ENCODE results near the gene MYO9B. TPM values are rescaled to one million over a fixed set of nuclear protein-coding genes. Genes with fewer than 3 reads are reported as not detected.
"Not testable (repeated sequence)": the region's sequence is repeated elsewhere in the genome, so short reads cannot be mapped to it uniquely, and the experiment has no call there.

Gene MYO9B
- total RNA-seq, 1 experiment from 2014 or later = 62.6 TPM

- no peak for DNase-seq (ENCODE audit: low read depth, low spot score)
- in situ Hi-C loops (cut with HindIII; ENCODE audit: low pct_unique_long_range_greater_than_20kb, low sequenced_read_pairs) = no loop called here
Observed at GRCh38 chr19:17104679-17105078, 29.1 kb downstream of the MYO9B start.

DNA sequence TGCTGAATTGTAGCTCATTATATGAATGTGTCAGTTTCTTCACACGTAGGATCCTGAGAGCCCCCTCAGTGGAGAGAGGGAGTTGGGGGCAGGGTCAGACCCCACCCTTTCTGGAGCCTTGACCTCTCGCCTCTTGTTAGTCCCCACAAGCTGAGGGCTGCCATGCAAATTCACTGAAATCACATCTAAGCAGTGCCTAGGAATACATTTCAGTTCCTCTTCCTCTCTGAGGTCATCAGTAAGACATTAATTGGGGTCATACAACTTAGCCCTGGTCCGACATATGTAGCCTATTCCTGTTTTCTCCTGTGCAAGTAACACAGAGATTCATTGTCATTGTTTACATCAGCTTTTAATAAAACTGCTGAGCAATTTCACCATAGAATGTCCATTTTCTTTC is 30.0 kb downstream of the MYO9B start:
- in situ Hi-C loops (cut with HindIII; ENCODE audit: low pct_unique_long_range_greater_than_20kb, low sequenced_read_pairs) = no loop called here

DNA sequence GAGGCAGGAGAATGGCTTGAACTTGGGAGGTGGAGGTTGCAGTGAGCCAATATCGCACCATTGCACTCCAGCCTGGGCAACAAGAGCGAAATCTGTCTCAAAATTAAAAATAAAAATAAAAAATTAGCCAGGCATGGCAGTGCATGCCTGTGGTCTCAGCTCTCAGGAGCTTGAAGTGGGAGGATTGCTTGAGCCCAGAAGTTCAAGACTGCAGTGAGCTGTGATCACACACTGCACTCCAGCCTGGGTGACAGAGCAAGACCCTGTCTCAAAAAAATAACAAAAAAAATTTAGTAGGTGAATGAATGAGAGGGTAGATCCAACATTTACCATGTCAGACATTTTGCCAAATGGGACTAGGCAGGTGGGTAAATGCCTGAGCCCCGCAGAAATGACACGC is 31.4 kb downstream of the MYO9B start:
- in situ Hi-C loops (cut with HindIII; ENCODE audit: low pct_unique_long_range_greater_than_20kb, low sequenced_read_pairs); DNase-seq (ENCODE audit: low read depth, low spot score): not testable (repeated sequence)

More for the DNA sequence above, 30.0 kb downstream of the MYO9B start:
- DNase-seq (ENCODE audit: low read depth, low spot score) = no peak

DNA sequence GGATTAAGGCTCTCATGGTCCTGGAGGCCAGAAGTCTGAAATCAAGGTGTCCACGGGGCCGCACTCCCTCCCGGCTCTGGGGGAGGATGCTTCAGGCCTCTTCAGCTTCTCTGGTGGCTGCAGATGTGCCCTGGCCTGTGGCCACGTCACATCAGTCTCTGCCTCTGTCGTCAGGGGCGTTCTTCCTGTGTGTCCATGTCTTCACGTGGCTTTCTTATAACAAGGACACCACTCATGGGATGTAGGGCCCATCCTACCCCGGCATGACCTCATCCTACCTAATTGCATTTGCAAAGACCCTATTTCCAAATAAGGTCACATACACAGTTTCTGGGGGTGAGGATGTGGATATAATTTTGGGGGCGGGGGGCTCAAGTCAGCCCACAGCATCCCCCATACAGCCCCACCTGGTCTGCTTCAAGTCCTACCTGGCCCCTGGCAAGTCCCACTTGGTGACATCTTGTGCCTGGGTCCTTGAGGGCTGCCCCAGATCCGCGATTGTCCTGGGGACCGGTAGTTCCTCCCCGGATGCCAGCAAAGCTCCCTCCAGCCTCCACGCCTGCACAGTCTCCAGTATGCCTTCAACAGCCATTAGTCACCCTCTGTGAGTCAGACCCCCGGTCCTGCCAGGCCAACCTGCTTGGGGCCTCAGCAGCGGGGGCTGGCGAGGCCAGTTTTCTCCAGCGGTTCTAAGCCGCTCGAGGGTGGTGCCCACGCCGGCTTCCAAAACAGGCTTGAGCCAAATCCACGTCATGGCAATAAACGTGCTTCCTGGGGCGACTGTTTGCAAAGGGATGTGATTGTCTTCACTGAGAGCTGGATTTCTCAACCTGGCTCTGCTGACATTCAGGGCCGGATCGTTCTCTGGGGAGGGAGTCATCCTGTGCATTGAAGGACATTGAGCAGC is 32.2 kb downstream of the MYO9B start:
- peak; percentile 38 for DNase-seq (ENCODE audit: low read depth, low spot score)
- in situ Hi-C loops (cut with HindIII; ENCODE audit: low pct_unique_long_range_greater_than_20kb, low sequenced_read_pairs) = no loop called here

GRCh38 chr19:17108453-17108784 is 32.8 kb downstream of the MYO9B start:
- no peak for DNase-seq (ENCODE audit: low read depth, low spot score)
- in situ Hi-C loops (cut with HindIII; ENCODE audit: low pct_unique_long_range_greater_than_20kb, low sequenced_read_pairs) = no loop called here

GRCh38 chr19:17109300-17109699 is 33.7 kb downstream of the MYO9B start:
- DNase-seq (ENCODE audit: low read depth, low spot score) = no peak
- in situ Hi-C loops (cut with HindIII; ENCODE audit: low pct_unique_long_range_greater_than_20kb, low sequenced_read_pairs) = no loop called here

DNA sequence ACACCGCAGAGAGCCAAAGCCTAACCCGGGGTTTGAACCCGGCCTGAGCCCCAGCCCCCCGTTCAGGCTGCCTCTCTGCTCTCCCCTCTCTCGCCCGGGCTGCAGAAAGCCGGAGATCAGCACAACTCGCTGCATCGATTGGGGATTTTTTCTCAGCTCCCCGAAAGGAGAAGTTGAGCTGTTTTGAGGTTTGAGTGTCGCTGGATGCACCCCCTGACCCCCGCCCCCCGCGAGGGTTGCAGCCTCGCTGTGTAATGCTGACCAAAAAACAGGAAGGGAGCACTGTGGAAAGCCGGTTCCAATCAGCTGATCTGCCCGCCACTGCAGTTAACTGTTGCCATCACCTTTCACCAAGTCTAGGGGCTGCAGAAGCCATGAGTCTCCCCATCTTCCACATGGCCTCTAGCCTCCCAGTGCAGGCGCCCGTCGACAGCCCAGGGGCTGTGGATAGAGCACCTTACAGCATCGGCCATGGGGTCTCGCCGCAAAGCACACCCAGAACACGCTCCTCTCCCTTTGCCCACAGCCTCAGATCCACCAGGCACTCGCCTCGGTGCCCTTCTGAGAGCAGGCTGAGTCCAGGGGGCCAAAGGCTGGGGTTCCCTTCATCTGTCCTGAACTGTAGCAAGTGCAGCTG is 34.5 kb downstream of the MYO9B start:
- in situ Hi-C loops (cut with HindIII; ENCODE audit: low pct_unique_long_range_greater_than_20kb, low sequenced_read_pairs) = no loop called here
- DNase-seq (ENCODE audit: low read depth, low spot score) = no peak

DNA sequence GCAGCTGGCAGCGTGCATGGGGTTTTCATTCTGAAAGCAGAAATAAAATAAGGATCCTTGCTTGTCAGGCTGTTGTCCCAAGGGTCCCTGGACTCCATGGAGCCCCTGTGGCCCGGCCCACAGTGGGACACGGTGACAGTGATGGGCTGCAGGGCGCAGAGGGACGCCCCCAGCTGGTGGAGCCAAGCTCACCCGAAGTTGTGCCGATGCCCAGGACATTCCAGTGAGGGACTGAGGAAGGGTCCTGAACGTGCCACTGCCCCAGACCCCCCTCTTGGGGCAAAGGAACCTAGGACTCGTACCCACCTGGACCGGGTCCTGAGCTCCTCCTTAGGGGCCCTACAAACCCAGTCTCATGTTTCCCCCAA is 35.0 kb downstream of the MYO9B start:
- DNase-seq (ENCODE audit: low read depth, low spot score) = no peak
- in situ Hi-C loops (cut with HindIII; ENCODE audit: low pct_unique_long_range_greater_than_20kb, low sequenced_read_pairs) = no loop called here

GRCh38 chr19:17111766-17112165 is 36.2 kb downstream of the MYO9B start:
- DNase-seq (ENCODE audit: low read depth, low spot score) = no peak
- in situ Hi-C loops (cut with HindIII; ENCODE audit: low pct_unique_long_range_greater_than_20kb, low sequenced_read_pairs) = no loop called here

- no peak for DNase-seq (ENCODE audit: low read depth, low spot score)
- in situ Hi-C loops (cut with HindIII; ENCODE audit: low pct_unique_long_range_greater_than_20kb, low sequenced_read_pairs) = no loop called here
Observed at GRCh38 chr19:17112271-17112670, 36.7 kb downstream of the MYO9B start.

DNA sequence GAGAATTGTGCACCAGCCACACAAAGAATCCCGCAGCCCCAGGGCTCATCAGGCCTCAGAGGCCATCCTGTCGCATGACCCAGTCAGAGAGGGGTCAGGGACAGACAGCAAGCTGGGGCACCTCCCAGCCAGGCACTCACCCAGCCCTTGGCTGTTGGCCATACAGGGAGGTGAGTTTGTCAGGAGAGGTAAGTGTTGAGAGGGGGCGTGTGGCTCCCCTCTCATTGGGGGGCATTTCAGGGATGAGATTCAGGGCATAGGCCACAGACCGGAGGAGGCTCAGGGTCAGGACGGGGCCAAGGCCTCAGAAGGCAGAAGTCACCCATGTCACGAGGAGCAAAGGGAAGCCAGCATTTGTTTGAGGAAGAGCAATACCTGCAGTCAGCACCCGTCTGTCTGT is 37.1 kb downstream of the MYO9B start:
- in situ Hi-C loops (cut with HindIII; ENCODE audit: low pct_unique_long_range_greater_than_20kb, low sequenced_read_pairs) = no loop called here
- no peak for DNase-seq (ENCODE audit: low read depth, low spot score)

DNA sequence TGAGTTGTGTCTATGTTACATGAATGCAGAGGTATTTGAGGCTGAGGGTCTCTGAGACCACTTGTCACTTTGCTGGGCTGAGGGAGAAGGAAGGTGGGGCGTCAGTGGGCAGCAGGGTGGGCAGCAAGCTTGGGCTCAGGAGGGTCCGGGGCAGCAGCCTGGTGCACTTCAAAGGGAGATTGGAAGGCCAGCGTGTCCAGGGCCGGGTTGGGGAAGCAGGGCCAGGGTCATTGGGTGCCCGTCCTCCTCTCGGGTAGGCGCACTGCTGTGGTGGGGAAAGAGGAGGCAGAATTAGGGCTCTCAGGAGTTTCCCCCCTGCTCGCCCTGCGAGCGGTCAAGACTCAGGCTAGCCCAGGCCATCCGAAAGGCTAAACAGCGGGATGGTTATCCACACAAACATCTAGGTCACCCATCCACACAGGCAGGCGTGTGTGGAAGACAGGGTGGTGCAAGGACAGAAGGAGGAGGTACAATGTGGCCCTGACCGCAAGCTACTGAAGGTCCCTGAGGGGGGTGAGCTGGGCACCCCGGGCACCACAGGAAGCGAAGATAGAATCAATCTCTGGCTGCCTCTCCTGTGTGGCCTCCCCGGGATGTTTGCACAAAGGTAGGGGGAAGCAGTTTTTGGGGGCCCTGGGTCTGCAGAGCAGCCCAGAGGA is 37.7 kb downstream of the MYO9B start:
- no peak for DNase-seq (ENCODE audit: low read depth, low spot score)
- in situ Hi-C loops (cut with HindIII; ENCODE audit: low pct_unique_long_range_greater_than_20kb, low sequenced_read_pairs) = no loop called here

GRCh38 chr19:17114414-17114831 is 38.8 kb downstream of the MYO9B start:
- in situ Hi-C loops (cut with HindIII; ENCODE audit: low pct_unique_long_range_greater_than_20kb, low sequenced_read_pairs) = no loop called here
- DNase-seq (ENCODE audit: low read depth, low spot score) = no peak

DNA sequence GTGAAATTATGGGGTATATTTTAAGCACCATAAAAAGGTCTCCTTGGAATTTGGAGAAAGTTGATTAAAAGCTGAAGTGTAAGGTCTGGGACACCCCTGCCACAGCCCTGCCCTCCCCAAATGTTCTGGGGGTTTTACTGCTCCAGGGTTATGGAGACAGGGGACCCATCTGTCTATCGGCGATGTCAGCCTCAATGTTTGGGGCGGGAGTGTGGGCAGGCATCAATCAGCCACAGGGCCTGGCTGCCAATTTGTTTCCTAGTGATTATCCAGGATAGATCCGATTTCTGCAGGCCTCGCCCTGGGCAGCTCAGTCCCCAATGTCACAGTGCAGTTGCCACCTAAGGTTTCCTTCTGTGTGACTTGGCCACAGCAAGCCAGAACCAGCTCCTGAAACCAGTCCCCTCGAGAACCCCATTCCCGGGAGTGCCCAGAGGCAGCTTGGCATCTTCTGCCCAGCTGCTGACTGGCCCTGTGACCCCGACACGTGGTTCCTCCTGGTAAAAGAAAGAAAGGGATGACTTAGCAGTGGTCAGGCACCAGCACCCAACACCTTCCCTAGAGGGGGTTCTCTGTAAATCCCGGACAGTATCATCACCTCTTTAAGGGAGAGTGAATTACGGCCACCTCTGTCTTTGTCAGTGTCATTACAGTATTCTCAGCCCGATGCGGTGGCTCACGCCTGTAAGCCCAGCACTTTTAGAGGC is 41.6 kb downstream of the MYO9B start:
- in situ Hi-C loops (cut with HindIII; ENCODE audit: low pct_unique_long_range_greater_than_20kb, low sequenced_read_pairs) = no loop called here
- peak; percentile 23 for DNase-seq (ENCODE audit: low read depth, low spot score)

DNA sequence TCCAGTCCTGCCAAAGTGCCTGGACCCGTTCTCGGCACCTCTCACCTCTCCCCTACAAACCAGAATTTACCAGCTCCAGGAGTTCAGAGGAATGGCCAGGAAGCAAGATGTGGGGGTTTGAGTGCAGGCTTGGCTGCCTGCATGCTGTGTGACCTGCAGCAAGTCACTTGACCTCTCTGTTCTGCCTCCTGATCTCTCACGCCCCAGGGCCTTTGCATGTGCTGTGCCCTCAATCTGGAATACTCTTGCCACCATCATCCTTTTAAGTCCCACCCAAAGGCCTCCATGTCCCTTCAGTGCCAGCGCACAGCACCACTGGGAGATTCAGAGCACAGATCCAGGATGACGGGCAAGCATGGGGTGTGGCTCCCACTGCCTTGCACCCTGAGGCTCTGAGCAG is 43.4 kb downstream of the MYO9B start:
- no peak for DNase-seq (ENCODE audit: low read depth, low spot score)
- in situ Hi-C loops (cut with HindIII; ENCODE audit: low pct_unique_long_range_greater_than_20kb, low sequenced_read_pairs) = no loop called here

DNA sequence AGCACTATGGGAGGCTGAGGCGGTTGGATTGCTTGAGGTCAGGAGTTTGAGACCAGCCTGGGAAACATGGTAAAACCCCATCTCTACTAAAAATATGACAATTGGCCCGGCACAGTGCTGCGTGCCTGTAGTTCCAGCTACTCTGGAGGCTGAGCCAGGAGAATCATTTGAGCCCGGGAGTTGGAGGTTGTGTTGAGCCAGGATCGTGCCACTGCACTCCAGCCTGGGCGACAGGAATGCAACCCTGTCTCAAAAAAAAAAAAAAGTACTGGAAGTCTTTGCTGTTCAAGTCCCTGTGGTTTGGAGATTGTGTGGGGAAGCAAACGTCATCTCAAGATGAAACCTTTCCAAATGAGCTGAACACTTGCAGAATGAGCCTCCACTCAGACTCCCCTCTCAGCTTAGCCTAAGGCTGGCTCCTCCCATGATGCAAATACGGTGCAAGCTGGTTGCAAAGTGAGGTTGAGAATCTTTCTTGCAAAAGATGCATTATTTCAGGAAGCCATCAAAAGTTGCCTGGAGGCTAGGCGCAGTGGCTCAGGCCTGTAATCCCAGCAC is 46.2 kb downstream of the MYO9B start:
- in situ Hi-C loops (cut with HindIII; ENCODE audit: low pct_unique_long_range_greater_than_20kb, low sequenced_read_pairs) = no loop called here

DNA sequence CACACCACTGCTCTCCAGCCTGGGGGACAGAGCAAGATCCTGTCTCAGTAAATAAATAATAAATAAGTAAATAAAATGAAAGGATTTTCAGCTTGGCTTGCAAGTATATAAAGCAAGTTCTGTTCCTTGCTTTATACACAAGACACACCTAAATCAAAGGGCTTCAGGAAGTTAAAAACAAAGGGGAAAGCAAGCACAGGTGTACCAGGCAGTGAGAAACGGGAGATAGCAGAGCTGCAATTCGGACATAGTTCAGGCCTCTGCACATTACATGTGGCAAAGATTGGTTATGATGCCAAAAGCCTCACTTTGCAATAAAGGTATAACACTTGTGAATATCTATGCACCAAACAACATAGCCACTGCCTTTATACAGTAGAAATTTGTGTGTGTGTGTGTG is 47.5 kb downstream of the MYO9B start:
- no peak for DNase-seq (ENCODE audit: low read depth, low spot score)
- in situ Hi-C loops (cut with HindIII; ENCODE audit: low pct_unique_long_range_greater_than_20kb, low sequenced_read_pairs) = no loop called here

More for the DNA sequence above, 46.2 kb downstream of the MYO9B start:
- no peak for DNase-seq (ENCODE audit: low read depth, low spot score)

DNA sequence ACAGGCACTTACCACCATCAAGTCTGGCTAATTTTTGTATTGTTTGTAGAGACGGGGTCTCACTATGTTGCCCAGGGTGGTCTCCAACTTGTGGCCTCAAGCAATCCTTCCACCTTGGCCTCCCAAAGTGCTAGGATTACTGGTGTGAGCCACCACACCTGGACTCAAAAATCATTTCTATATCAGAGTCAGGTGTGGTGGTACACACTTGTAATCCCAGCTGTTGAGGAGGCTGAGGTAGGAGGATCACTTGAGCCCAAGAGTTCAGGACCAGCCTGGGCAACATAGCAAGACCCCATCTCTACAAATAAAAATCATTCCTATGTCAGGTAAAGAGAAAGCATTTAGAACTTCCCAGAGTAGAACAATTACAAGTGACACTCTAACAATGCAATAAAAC is 48.4 kb downstream of the MYO9B start:
- in situ Hi-C loops (cut with HindIII; ENCODE audit: low pct_unique_long_range_greater_than_20kb, low sequenced_read_pairs) = no loop called here
- no peak for DNase-seq (ENCODE audit: low read depth, low spot score)

Measured in SK-MEL-5 (cell line).